ENCODE measurements around the gene TIAL1.
"Not testable (repeated sequence)": the region's sequence is repeated elsewhere in the genome, so short reads cannot be mapped to it uniquely, and the experiment has no call there.

TIAL1 gene, protein sequence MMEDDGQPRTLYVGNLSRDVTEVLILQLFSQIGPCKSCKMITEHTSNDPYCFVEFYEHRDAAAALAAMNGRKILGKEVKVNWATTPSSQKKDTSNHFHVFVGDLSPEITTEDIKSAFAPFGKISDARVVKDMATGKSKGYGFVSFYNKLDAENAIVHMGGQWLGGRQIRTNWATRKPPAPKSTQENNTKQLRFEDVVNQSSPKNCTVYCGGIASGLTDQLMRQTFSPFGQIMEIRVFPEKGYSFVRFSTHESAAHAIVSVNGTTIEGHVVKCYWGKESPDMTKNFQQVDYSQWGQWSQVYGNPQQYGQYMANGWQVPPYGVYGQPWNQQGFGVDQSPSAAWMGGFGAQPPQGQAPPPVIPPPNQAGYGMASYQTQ

DNA sequence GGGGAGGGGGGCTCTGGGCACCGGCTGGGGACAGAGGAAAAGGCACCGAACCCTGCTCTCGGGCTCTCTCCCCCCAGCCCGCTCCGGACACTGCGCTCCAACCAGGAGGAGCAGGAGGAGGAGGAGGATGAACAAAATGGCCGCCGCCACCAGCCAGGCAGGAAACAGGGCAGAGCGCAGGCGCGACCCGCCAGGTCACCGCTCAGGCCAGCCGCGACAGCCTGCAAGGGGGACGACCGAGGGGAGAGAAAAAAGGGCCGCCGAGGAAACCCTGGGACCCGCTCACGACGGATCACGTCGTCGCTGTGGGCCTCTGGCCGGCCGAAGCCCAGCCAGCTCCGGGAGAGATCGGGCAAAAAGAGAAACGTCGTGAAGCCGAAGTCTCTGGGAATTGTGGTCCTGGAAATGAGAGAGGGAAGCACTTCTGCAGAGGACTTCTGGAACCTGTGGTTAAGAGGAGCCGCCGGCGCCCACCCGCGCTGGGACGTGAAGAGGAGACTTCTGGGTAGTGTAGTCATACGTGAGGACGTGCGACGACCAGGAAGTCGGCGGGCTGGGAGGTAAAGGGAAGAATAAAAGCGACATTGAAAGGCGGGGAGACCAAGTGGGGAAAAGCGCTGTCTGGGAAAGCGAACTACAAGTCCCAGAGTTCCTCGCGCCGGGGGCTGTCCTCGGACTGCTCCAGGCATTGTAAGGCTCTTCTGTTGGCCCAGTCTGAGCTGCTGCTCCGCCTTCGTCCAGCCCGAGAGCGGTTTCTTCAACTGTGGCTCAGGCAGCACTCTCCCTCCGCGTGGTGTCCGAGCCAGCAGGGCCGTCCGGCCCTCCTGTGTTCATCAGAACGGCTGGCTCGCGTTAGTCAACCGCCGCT lies at the start of gene TIAL1:
Gene TIAL1 (minus strand): TSS at position 428 of the 868 bp plus-strand sequence. CDS start 499 bp downstream, outside the sequence.
- peak; percentile 91 for DNase-seq (ENCODE audit: low spot score)

DNA sequence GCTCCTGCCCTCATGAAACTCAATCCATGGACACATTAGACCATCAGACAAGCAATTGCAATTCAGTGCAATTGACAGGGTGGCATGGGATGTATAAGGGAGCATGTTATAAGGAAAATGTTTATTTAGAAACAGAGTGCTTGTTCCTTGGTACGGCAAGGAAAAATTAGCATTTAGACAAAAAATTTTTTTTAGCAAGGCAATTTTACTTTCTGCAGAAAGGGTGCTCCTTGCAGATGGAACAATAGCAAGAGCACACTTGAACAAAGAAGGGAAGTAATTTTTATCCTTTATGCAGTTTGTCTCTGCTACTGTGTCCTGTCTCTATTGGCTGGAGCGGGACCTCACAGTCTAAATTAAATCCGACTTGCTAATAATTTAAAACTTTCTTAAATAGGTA lies 48.2 kb upstream of the TIAL1 start:
- DNase-seq (ENCODE audit: low spot score): no peak

DNA sequence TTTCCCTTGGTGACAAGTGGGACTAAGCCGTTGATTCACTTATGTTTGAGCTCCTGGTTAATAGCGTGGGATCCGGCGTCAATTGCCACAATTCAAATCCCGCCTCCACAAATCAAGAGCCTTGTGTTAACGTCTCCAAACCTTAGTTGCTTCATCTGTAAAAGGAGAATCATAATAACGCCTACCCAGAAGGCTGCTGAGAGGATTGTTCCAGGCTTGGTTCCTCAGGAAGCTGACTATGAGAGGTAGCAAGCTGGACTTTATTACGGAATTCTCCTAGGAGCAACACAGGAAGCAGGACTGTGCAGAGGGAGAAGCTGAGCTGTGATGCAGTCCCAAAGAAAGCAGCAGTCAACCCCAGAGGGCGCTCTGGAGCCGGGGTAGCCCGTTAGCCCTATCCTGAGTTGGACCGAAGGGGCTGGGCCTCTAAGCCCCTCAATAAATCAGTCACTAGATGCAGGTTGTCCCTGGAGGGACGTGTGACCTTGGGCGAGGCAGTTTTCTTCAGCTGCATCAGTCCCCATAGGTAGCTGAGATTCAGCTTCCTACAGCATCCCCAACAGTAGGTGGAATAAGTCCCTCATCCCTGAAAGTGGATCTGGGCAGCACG lies 47.5 kb upstream of the TIAL1 start:
- DNase-seq (ENCODE audit: low spot score): no peak

DNA sequence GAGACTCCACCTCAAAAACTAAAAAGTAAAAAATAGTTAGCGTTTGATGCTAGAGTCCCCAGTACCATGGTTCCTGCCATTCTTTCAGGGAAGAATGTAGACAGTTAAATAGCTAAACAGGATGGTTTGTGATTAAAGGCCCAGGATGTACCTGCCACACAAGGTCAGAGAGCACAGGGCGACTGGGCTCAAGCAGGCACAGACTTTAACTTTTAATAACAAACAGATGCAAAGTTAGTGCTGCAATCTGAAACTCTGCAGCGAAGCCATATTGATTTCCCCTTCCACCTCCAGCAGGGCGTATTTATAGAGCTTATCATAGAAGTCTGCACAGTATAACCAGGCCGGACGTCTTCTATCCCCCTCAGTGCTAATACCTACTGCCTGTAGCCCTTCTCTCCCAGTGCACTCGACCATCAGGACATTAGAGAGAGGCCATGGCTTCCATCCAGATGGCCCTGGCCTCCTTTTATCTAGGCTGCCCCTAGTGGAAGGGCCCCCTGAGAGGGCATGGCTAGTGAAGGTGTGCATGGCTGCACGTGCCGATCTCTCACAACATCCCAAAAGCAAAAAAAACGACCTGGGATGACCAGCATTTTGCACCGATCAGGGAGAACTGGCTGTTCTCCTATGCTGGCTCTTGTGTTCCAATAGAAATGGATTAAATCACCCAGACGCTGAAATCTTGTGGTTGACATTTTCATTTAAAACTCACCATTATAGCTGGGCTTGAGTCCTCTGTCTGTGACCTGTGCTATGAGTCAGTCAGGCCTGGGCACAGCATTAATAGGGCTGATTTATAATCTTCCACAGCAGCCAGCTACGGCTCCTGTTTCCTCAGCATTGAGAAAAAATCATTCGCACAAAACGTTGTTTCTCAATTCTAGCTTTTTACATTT lies 46.8 kb upstream of the TIAL1 start:
- no peak for DNase-seq (ENCODE audit: low spot score)

DNA sequence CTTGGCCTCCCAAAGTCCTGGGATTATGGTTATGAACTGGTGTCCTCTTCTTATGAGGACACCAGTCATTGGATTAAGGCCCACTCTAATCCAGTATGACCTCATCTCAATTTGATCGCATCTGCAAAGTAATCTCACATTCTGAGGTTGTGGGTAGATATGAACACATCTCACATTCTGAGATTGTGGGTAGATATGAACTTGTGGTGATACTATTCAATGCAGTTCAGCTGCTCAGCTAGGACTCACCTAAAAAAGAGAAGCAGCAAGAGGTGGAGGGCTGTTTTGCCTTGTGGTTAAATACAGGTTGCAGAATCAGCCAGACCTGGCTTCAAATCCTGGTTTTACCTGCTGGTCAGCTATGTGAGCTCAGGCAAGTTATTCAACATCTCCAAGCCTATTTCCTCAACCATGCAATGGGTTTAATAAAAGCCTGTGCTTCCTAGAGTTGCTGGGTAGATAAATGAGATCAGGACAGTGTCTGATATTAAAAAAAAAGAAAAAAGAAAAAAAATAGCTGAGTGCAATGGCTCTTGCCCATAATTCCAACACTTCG lies 45.9 kb upstream of the TIAL1 start:
- no peak for DNase-seq (ENCODE audit: low spot score)

DNA sequence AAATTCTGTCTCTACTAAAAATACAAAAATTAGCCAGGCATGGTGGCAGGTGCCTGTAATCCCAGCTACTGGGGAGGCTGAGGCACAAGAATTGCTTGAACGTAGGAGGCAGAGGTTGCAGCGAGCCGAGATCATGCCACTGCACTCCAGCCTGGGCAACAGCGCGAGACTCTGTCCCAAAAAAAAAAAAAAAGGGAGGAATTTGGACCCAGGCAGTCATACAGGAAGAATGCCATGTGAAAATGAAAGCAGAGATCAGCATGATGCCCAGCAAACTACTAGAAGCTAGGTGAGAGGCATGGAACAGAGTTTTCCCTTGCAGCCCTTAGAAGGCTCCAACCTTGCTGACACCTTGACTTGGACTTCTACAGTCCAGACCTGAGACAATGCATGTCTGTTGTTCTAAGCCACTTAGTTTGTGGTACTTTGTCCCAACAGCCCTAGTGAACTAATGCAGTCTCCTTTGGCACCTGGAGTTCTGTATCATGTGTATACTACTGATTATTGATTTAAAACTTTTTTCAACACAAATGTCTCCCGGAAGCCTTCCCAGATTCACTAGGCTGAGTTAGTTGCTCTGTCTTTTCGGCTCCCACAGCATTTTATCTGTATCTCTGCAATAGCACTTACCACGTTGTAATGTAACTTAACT lies 44.2 kb upstream of the TIAL1 start:
- no peak for DNase-seq (ENCODE audit: low spot score)

DNA sequence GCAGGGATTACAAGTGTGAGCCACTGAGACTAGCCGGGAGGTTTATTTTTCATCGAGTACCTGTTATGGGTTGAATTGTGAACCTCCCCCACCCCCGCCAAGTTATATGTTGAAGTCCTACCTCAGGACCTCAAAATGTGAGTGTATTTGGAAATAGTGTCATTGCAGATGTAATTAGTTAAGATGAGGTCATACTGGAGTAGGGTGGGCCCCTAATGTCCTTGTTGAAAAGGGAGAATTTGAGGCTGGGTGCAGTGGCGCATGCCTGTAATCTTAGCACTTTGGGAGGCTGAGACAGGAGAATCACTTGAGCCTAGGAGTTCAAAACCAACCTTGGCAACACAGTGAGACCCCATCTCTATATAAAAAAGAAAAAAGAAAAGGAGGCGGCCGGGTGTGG lies 43.6 kb upstream of the TIAL1 start:
- DNase-seq (ENCODE audit: low spot score): no peak

DNA sequence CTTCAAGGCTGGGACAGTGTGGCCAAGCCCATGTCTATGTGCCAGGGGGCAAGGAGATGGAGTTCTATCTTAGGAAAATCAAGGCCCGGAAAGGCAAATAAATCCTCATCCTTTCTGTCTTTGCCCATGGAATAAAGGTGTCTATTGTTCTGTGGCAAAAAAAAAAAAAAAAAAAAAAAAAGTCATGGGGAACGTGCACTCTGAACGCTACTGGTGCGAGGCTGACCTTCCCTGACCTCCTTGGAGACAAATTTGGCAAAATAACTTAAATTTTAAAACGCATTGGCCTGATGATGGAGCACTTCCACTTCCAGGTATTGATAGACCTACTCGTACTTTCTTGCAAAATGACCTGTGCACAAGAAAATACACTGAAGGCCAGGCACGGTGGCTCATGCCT lies 42.2 kb upstream of the TIAL1 start:
- DNase-seq (ENCODE audit: low spot score): no peak

DNA sequence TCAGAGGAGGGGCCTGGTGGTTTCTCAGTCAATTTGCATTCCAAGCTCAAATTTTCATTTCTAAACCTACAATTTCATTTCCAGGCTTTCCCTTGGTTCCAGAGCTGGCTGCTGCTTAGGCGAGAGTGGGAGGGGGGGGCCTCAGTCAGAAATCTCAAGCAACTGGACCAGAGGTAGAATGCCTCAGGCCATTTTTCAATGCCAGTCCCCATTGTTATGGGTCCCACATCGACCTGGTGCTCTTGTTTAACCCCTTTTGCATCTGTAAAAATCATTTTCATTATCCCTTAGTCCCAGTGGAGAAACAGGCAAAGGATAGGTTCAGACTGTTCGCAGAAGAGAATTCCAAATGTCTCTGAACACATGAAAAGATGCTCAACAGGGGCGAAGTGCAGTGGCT lies 40.9 kb upstream of the TIAL1 start:
- no peak for DNase-seq (ENCODE audit: low spot score)

DNA sequence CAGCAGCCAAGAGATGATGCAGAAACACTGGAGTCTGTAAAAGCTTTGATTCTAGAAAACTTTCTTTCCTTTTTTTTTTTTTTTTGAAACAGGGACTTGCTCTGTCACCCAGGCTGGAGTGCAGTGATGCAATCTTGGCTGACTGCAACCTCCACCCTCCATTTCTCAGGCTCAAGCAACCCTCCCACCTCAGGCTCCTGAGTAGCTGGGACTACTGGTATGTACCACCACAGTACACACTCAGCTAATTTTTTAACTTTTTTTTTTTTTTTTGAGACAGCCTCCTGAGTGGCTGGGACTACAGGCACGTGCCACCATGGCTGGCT lies 37.4 kb upstream of the TIAL1 start:
- DNase-seq (ENCODE audit: low spot score): no peak

DNA sequence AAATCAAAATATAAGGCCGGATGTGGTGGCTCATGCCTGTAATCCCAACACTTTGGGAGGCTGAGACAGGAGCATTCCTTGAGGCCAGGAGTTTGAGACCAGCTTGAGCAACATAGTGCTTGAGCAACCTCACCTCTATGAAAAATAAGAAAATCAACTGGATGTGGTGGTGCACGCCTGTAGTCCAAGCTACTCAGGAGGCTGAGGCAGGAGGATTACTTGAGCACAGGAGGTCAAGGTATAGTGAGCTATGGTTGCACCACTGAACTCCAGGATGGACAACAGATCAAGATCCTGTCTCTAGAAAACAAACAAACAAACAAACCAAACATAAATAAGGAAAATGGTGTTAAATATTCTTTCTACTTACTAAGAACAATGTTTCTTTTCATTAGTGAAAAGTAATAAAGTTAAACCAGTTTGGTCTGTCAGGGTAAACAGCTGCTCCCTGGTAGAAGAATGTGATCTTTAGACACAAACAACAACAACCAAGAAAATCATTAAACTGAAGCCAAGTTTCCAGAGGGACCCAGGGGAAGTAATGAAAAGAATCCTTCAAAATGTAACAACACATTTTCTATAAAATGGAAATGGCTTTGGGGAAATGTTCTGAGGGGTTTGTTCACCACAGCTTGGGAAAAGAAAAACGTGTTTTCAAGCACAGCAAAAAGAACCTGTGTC lies 36.9 kb upstream of the TIAL1 start:
- DNase-seq (ENCODE audit: low spot score): no peak

DNA sequence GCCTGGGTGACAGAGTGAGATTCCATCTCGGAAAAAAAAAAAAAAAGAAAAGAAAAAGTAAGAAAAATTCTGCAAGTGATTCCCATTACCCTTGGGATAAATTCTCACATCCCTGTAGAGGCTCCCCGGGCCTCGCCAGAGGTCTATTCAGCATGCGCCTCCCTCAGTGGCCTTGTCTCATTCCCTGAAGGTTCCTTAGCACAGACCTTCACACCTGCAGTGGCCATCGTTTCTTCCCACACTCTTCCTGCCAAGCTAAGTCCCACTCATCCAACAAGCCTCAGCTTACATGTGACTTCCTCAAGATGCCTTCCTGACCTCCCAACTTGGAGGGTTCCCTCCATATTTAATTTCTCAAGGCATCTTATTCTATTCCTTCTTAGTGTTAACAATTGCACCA lies 33.5 kb upstream of the TIAL1 start:
- DNase-seq (ENCODE audit: low spot score): no peak

DNA sequence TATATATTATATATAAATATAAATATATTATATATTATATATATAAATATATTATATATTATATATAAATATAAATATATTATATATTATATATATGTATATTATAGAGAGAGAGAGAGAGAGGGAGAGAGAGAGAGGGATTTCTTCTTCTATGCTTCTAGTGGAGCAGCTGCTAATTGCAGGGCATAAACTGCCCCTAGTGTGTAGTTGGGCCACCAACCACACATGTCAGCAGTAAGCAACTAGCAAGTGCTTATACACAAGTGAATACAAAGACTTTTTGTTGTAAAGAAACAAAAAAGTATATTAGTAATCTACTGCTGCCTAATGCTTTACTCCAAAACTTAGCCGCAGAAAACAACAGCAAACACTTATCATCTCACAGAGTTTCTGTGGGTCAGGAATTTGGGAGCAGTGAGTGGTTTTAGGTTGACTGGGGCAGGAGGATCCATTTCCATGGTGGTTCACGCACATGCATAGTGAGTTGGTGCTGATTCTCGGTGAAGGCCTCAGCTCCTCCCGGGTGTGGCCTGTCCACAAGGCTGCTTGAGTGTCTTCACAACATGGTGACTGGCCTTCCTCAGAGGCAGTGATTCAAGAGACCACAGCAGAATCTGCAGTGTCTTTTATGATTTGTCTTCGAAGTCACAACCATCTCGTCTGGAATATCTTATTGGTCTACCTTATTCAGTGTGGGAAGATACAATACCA lies 29.0 kb upstream of the TIAL1 start:
- no peak for DNase-seq (ENCODE audit: low spot score)

DNA sequence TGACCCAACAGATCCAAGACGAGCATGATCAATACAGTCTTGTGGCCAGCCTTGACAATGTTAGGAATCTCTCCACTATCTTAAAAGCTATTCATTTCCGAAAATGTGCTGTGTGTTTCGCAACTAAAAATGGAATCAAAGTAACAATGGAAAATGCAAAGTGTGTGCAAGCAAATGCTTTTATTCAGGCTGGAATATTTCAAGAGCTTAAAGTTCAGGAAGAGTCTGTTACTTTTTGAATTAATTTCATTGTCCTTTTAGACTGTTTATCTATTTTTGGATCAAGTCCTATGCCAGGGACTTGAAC lies 24.3 kb upstream of the TIAL1 start:
- no peak for DNase-seq (ENCODE audit: low spot score)

DNA sequence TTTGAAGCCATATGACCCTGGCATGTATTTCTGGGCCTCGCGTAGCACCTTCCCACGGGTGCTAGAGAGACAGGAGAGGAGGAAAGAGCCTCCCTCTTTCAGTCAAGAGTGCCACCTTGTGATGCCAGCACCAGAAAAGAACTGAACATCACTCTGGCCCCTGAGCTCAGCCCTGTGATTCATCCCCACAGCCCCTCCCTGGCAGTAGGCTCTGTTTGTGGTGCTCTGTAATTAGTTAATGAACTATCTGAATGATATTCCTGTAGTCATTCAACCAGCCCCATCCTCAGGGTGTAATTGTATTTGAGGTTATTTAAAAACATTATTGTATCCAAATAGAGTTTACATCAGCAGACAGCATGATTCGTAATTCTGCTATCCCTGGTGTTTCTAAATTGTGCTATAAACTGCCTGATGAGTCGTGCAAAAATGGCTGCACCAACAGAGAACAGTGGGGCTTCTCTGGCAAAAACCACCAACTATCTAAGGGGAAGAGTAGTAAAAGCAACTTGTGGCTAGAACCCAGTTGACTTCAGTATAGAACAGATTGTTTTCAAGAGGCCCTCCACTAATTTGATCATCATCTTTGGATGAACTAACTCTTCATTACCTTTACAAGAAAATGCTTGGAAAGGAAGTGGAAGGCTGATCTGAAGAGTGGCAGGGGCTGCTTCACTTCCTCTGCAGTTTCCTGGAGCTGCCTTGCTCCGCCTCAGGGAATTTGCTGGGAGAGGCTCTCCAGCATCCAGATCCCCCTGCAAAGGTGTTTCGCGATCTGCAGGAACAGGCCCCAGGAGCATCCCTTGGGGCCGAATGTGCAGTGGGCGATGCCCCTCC lies 23.7 kb upstream of the TIAL1 start:
- DNase-seq (ENCODE audit: low spot score): no peak

DNA sequence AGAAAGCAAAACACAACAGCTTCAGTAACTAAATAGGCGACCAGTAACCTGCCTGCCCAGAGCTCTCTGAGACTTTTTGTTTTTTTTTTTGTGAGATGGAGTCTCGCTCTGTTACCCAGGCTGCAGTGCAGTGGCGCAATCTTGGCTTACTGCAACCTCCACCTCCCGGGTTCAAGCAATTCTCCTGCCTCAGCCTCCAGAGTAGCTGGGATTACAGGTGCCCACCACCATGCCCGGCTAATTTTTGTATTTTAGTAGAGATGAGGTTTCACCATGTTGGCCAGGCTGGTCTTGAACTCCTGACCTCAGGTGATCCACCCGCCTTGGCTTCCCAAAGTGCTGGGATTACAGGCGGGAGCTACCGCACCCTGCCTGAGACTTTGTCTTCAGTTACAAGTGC lies 23.0 kb upstream of the TIAL1 start:
- DNase-seq (ENCODE audit: low spot score): not testable (repeated sequence)

DNA sequence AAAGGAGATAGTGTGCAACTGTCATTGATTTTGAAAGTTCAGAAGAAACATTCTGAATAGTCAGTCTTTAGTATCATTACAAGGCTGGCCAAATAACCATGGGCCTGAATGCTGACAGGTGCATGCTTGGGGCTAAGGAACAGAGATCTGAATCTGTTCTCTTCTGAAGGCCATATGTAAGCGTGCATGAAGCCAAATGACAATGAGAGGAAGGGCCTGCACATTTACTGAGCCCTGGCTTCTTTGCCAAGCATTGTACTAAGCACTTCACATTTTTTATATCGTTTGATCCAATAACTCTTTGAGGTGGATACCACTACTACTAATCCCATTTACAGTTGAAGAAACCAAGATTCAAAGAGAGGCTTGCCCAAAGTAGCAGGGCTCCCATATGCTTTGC lies 22.5 kb upstream of the TIAL1 start:
- DNase-seq (ENCODE audit: low spot score): no peak

DNA sequence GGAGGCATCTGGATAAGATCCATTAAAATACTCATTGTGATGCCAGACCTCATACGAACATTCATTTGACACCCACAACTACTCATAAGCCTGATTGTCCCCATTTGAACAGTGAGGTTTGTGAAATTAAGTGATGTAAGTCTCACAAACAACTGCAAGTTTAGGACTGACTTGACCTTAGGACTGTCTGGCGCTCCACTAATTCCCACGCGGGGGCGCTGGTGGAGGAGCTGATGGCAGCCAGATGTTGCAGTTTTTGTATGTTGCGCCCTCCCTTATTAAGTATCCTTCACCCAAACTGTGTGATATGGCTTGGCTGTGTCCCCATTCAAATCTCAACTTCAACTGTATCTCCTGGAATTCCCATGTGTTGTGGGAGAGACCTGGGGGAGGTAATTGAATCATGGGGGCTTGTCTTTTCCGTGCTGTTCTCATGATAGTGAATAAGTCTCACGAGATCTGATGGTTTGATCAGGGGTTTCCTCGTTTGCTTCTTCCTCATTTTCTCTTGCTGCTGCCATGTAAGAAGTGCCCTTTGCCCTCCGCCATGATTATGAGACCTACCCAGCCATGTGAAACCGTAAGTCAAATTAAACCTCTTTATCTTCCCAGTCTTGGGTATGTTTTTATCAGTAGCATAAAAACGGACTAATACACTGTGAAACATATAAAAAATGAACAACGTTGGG lies 20.3 kb upstream of the TIAL1 start:
- no peak for DNase-seq (ENCODE audit: low spot score)

DNA sequence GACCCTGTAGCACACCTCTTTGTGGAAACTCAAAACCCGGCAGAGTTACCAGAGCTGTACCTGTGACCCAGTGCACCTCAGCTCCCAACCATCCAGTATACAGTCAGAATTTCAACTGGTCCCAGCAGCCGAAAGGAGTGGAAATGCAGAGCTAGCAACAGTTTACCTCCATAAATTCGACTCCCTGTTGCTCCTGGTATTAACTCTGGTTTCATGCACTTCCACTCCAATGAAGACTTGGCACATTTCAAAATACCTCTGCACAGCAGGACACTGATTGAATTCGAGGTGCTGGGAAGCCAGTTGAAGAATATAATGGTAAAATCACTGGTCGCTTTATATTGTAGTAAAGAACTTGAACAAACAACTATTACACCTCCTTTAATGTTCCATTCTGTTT lies 17.9 kb upstream of the TIAL1 start:
- no peak for DNase-seq (ENCODE audit: low spot score)

Measured in germinal center (tissue), 1 donor.